HG03196 (cell line): Measurements from ENCODE around the gene A4GALT.
A peak's percentile ranks its signal among the peaks of the same experiment; 100 is the strongest.

Experiments
- ATAC-seq: cut with Tn5 transposase; IDR thresholded peaks from one replicate; pipeline ENCODE4 v1.9.1; 2021; ENCODE audit not compliant: unreplicated experiment

The A4GALT gene

GRCh38 chr22:42653999-42654398 is 66.7 kb downstream of the A4GALT start:
- ATAC-seq = no peak

- ATAC-seq = no peak
Measured at GRCh38 chr22:42651134-42651533, 69.5 kb downstream of the A4GALT start.

- peak; percentile 42 for ATAC-seq
Measured at GRCh38 chr22:42649246-42650099, 71.2 kb downstream of the A4GALT start, which contains the start of gene CYB5R3. Gene CYB5R3, minus strand, starts transcription at chr22:42649392. Its CDS starts 77 bp downstream, at chr22:42649315.

GRCh38 chr22:42648368-42649245 is 72.1 kb downstream of the A4GALT start:
- ATAC-seq = peak; percentile 24

GRCh38 chr22:42648017-42648367 is 72.7 kb downstream of the A4GALT start:
- no peak for ATAC-seq

GRCh38 chr22:42646569-42647525 is 73.8 kb downstream of the A4GALT start:
- no peak for ATAC-seq

GRCh38 chr22:42645938-42646568 is 74.6 kb downstream of the A4GALT start:
- ATAC-seq = no peak

GRCh38 chr22:42645341-42645937 is 75.2 kb downstream of the A4GALT start:
- ATAC-seq = no peak

- ATAC-seq = no peak
Measured at GRCh38 chr22:42644422-42645340, 76.0 kb downstream of the A4GALT start.

- no peak for ATAC-seq
Measured at GRCh38 chr22:42643634-42644421, 76.8 kb downstream of the A4GALT start.

GRCh38 chr22:42642806-42643633 is 77.7 kb downstream of the A4GALT start:
- no peak for ATAC-seq
